K562 (cell line): ENCODE results near the gene SEBOX. TPM values are rescaled to one million over a fixed set of nuclear protein-coding genes. Genes with fewer than 3 reads are reported as not detected.

Source experiments
- DEAF1 ChIP-seq: fragments of 450-650 bp; formaldehyde crosslinking; IDR thresholded peaks from 2 replicates; pipeline ENCODE4 v1.4.0; 2020; ENCODE audit warnings: mild to moderate bottlenecking, moderate library complexity
- DMBX1 ChIP-seq: fragments of 250-450 bp; sonication (Bioruptor Pico); IDR thresholded peaks from 2 replicates; pipeline ENCODE4 v1.8.0; 2022; ENCODE audit warnings: inconsistent platforms, mild to moderate bottlenecking, moderate library complexity, borderline replicate concordance
- ELF2 ChIP-seq: fragments of 250-450 bp; sonication (Bioruptor Pico); IDR thresholded peaks from 2 replicates; pipeline ENCODE4 v1.5.0; 2021; ENCODE audit warnings: mild to moderate bottlenecking
- FIP1L1 ChIP-seq: fragments of 200-400 bp; formaldehyde crosslinking; IDR thresholded peaks from 2 replicates; pipeline ENCODE4 v1.6.1; 2018; ENCODE audit warnings: mild to moderate bottlenecking, low read depth, low read length; ENCODE audit not compliant: poor library complexity, severe bottlenecking
- GATAD2B ChIP-seq: fragments of 450-650 bp; IDR thresholded peaks from 2 replicates; pipeline ENCODE4 v1.6.1; 2017; ENCODE audit warnings: mild to moderate bottlenecking, borderline replicate concordance
- NFRKB ChIP-seq: fragments of 450-650 bp; IDR thresholded peaks from 2 replicates; pipeline ENCODE4 v1.6.1; 2016; ENCODE audit warnings: low read depth
- RBM39 ChIP-seq: fragments of 200-400 bp; formaldehyde crosslinking; optimal IDR thresholded peaks from 2 replicates; pipeline ENCODE3; 2018; ENCODE audit warnings: low read depth, low read length
- SNAPC5 ChIP-seq: fragments of 250-450 bp; sonication (Bioruptor Pico); IDR thresholded peaks from 2 replicates; pipeline ENCODE4 v1.8.0; 2021; ENCODE audit warnings: moderate library complexity, mild to moderate bottlenecking, inconsistent platforms
- ZFP91 ChIP-seq: sonication (generic); formaldehyde crosslinking; IDR thresholded peaks from 2 replicates; pipeline ENCODE4 v1.8.0; 2022; ENCODE audit warnings: mild to moderate bottlenecking, missing genetic modification reagents
- polyA plus RNA-seq, 8 experiments: library from polyadenylated mRNA; depleted of rRNA in 4 of 8; stranded (reverse) in 5 of 8; unstranded in 3 of 8; fragments of >200 nt; fragmentation: Nextera tagmentation in 2 of 8; fragmentation: Illumina TruSeq in 1 of 8; extraction: Ambion mirVana in 2 of 8; extraction: Trizol in 1 of 8; gene quantifications; 2 replicates each; pipeline versions ENCODE4 v1.2.1 to v1.2.3, GENCODE V29; 2011 to 2014; ENCODE audit warnings: inconsistent platforms in 1 of 8, missing spikeins in 1 of 8
- total RNA-seq, 7 experiments: library from RNA; depleted of rRNA in 6 of 7; stranded (reverse); fragments of >200 nt in 6 of 7; fragmentation: Illumina TruSeq in 2 of 7; extraction: Trizol in 2 of 7; gene quantifications; 2 replicates each; pipeline versions ENCODE4 v1.2.1 to v1.2.3, GENCODE V29; 2011 to 2021; ENCODE audit warnings: low replicate concordance in 1 of 7
- TF ChIP-seq, protein P1 (sequence below): fragments of 250-450 bp; sonication (Bioruptor Pico); IDR thresholded peaks from 2 replicates; pipeline ENCODE4 v1.5.0; 2021
- TF ChIP-seq, protein P2 (sequence below): fragments of 450-650 bp; IDR thresholded peaks from 2 replicates; pipeline ENCODE4 v1.6.1; 2017; ENCODE audit warnings: antibody characterized with exemption, mild to moderate bottlenecking

Gene SEBOX
- total and polyA plus RNA-seq, 9 of the 15 experiments (the other 6 are each of a cell fraction or from before 2014, with no cell fraction given): not detected

- TF ChIP-seq, protein P1, sequence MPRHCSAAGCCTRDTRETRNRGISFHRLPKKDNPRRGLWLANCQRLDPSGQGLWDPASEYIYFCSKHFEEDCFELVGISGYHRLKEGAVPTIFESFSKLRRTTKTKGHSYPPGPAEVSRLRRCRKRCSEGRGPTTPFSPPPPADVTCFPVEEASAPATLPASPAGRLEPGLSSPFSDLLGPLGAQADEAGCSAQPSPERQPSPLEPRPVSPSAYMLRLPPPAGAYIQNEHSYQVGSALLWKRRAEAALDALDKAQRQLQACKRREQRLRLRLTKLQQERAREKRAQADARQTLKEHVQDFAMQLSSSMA (CRISPR knock-in tag): no peak
- no peak; the same call in 1 of the 2 replicates for TF ChIP-seq DMBX1 (CRISPR knock-in tag)
- no peak for TF ChIP-seq FIP1L1
- no peak; the same call in 1 of the 2 replicates for TF ChIP-seq NFRKB
- TF ChIP-seq, protein P2, sequence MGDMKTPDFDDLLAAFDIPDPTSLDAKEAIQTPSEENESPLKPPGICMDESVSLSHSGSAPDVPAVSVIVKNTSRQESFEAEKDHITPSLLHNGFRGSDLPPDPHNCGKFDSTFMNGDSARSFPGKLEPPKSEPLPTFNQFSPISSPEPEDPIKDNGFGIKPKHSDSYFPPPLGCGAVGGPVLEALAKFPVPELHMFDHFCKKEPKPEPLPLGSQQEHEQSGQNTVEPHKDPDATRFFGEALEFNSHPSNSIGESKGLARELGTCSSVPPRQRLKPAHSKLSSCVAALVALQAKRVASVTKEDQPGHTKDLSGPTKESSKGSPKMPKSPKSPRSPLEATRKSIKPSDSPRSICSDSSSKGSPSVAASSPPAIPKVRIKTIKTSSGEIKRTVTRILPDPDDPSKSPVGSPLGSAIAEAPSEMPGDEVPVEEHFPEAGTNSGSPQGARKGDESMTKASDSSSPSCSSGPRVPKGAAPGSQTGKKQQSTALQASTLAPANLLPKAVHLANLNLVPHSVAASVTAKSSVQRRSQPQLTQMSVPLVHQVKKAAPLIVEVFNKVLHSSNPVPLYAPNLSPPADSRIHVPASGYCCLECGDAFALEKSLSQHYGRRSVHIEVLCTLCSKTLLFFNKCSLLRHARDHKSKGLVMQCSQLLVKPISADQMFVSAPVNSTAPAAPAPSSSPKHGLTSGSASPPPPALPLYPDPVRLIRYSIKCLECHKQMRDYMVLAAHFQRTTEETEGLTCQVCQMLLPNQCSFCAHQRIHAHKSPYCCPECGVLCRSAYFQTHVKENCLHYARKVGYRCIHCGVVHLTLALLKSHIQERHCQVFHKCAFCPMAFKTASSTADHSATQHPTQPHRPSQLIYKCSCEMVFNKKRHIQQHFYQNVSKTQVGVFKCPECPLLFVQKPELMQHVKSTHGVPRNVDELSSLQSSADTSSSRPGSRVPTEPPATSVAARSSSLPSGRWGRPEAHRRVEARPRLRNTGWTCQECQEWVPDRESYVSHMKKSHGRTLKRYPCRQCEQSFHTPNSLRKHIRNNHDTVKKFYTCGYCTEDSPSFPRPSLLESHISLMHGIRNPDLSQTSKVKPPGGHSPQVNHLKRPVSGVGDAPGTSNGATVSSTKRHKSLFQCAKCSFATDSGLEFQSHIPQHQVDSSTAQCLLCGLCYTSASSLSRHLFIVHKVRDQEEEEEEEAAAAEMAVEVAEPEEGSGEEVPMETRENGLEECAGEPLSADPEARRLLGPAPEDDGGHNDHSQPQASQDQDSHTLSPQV: peak; percentile 91; the same call in 1 of the 2 replicates
- no peak for TF ChIP-seq ZFP91 (CRISPR knock-in tag)
- no peak for TF ChIP-seq DEAF1 (CRISPR knock-in tag)
- TF ChIP-seq ELF2: no peak
- TF ChIP-seq RBM39: peak; percentile 26
- no peak for TF ChIP-seq GATAD2B
- no peak for TF ChIP-seq SNAPC5 (CRISPR knock-in tag)
Observed at GRCh38 chr17:28317099-28317965, 47.7 kb downstream of the SEBOX start (continued).
